Liver (tissue), 9 donors: ENCODE results near the gene MAPKAP1. TPM values are rescaled to one million over a fixed set of nuclear protein-coding genes. Genes with fewer than 3 reads are reported as not detected.

Source experiments
- DNase-seq: peaks from one replicate; pipeline ENCODE4 v3.0.0-alpha.2; 2017; ENCODE audit warnings: low spot score
- H3K27ac ChIP-seq, 2 donors: one replicate each; pipeline ENCODE4 v1.7.0; 2013; ENCODE audit warnings: inconsistent platforms in 2 of 2, low read length in 2 of 2, control low read depth in 1 of 2, low read depth in 1 of 2, mild to moderate bottlenecking in 1 of 2
- H3K27me3 ChIP-seq, 4 donors: one replicate each; pipeline versions ENCODE4 v1.6.1 to v1.7.0; 2013; ENCODE audit warnings: low read length in 3 of 4, inconsistent platforms in 1 of 4, mild to moderate bottlenecking in 1 of 4, moderate library complexity in 1 of 4; ENCODE audit not compliant: control insufficient read depth in 4 of 4, insufficient read depth in 4 of 4
- H3K36me3 ChIP-seq, 4 donors: one replicate each; pipeline versions ENCODE4 v1.6.1 to v1.7.0; 2013; ENCODE audit warnings: low read length in 3 of 4, mild to moderate bottlenecking in 3 of 4, low read depth in 1 of 4, moderate library complexity in 1 of 4; ENCODE audit not compliant: control insufficient read depth in 4 of 4, insufficient read depth in 3 of 4
- H3K4me1 ChIP-seq, 4 donors: one replicate each; pipeline versions ENCODE4 v1.6.1 to v1.7.0; 2013; ENCODE audit warnings: low read length in 3 of 4, mild to moderate bottlenecking in 3 of 4, moderate library complexity in 1 of 4; ENCODE audit not compliant: control insufficient read depth in 4 of 4, insufficient read depth in 4 of 4
- H3K4me3 ChIP-seq, 3 donors: one replicate each; pipeline versions ENCODE4 v1.6.1 to v1.7.0; 2013; ENCODE audit warnings: low read length in 3 of 3, control low read depth in 1 of 3, low read depth in 1 of 3, mild to moderate bottlenecking in 1 of 3
- H3K9ac ChIP-seq, 2 donors: one replicate each; pipeline ENCODE4 v1.7.0; 2013; ENCODE audit warnings: low read length in 2 of 2, mild to moderate bottlenecking in 2 of 2, moderate library complexity in 2 of 2, control low read depth in 1 of 2, low read depth in 1 of 2
- H3K9me3 ChIP-seq, 4 donors: one replicate each; pipeline versions ENCODE4 v1.6.1 to v1.7.0; 2013; ENCODE audit warnings: low read length in 3 of 4; ENCODE audit not compliant: control insufficient read depth in 4 of 4
- EGR1 ChIP-seq, 2 donors: IDR thresholded peaks; 2 replicates each; pipeline ENCODE4 v1.6.1; 2016 to 2018; ENCODE audit warnings: antibody characterized with exemption in 2 of 2, low read depth in 2 of 2
- FOXA1 ChIP-seq: IDR thresholded peaks from 2 replicates; pipeline ENCODE4 v1.6.1; 2016; ENCODE audit warnings: antibody characterized with exemption
- FOXA2 ChIP-seq: IDR thresholded peaks from 2 replicates; pipeline ENCODE4 v1.6.1; 2016; ENCODE audit warnings: antibody characterized with exemption
- GABPA ChIP-seq, 2 donors: IDR thresholded peaks in 1 of 2; conservative IDR thresholded peaks in 1 of 2; 2 replicates each; pipeline ENCODE4 v1.6.1; 2016; ENCODE audit warnings: antibody characterized with exemption in 2 of 2, mild to moderate bottlenecking in 1 of 2, moderate library complexity in 1 of 2
- HNF4A ChIP-seq, 2 donors: conservative IDR thresholded peaks; 2 replicates each; pipeline ENCODE4 v1.6.1; 2016; ENCODE audit warnings: antibody characterized with exemption in 2 of 2, mild to moderate bottlenecking in 2 of 2
- HNF4G ChIP-seq: IDR thresholded peaks from 2 replicates; pipeline ENCODE4 v1.6.1; 2016; ENCODE audit warnings: antibody characterized with exemption
- JUND ChIP-seq, 2 donors: IDR thresholded peaks; 2 replicates each; pipeline ENCODE4 v1.6.1; 2016; ENCODE audit warnings: antibody characterized with exemption in 2 of 2
- MAX ChIP-seq: IDR thresholded peaks from 2 replicates; pipeline ENCODE4 v1.6.1; 2016; ENCODE audit warnings: antibody characterized with exemption
- NR2F2 ChIP-seq: IDR thresholded peaks from 2 replicates; pipeline ENCODE4 v1.6.1; 2016; ENCODE audit warnings: antibody characterized with exemption
- RAD21 ChIP-seq, 2 donors: IDR thresholded peaks; 2 replicates each; pipeline ENCODE4 v1.6.1; 2016; ENCODE audit warnings: antibody characterized with exemption in 2 of 2, mild to moderate bottlenecking in 2 of 2
- SP1 ChIP-seq: IDR thresholded peaks from 2 replicates; pipeline ENCODE4 v1.6.1; 2018; ENCODE audit warnings: antibody characterized with exemption, mild to moderate bottlenecking
- TAF1 ChIP-seq: conservative IDR thresholded peaks from 2 replicates; pipeline ENCODE4 v1.6.1; 2016; ENCODE audit warnings: antibody characterized with exemption, mild to moderate bottlenecking
- YY1 ChIP-seq: IDR thresholded peaks from 2 replicates; pipeline ENCODE4 v1.6.1; 2016; ENCODE audit warnings: antibody characterized with exemption, mild to moderate bottlenecking
- ZBTB33 ChIP-seq: IDR thresholded peaks from 2 replicates; pipeline ENCODE4 v1.6.1; 2016; ENCODE audit warnings: antibody characterized with exemption
- WGBS: extraction: QIAGEN DNeasy Blood & Tissue Kit; methylation state at CpG from one replicate; pipeline ENCODE4 v1.1.7; 2013; 5-methylcytosine and 5-hydroxymethylcytosine counted together
- polyA plus RNA-seq, 2 donors: library from polyadenylated mRNA; stranded (reverse) in 1 of 2; unstranded in 1 of 2; fragments of 200-250 nt in 1 of 2; fragments of >200 nt in 1 of 2; fragmentation: Nextera tagmentation in 1 of 2; extraction: Ambion mirVana in 1 of 2; gene quantifications; one replicate each; pipeline versions ENCODE4 v1.2.1 to v1.2.3, GENCODE V29; 2013 to 2015
- total RNA-seq, 2 donors: library from RNA; depleted of rRNA; stranded (reverse); fragments of >200 nt; gene quantifications; one replicate each; pipeline ENCODE4 v1.2.3, GENCODE V29; 2014
- TF ChIP-seq, protein P1 (sequence below): IDR thresholded peaks from 2 replicates; pipeline ENCODE4 v1.6.1; 2016; ENCODE audit warnings: antibody characterized with exemption, mild to moderate bottlenecking
- TF ChIP-seq, protein P2 (sequence below): IDR thresholded peaks from 2 replicates; pipeline ENCODE4 v1.6.1; 2016; ENCODE audit warnings: antibody characterized with exemption
- TF ChIP-seq, protein P3 (sequence below): fragments of 150-350 bp; IDR thresholded peaks from 2 replicates; pipeline ENCODE4 v1.5.1; 2017; ENCODE audit warnings: improper control_type of control experiment, low read depth, low read length; ENCODE audit not compliant: missing input control
- donor health status: healthy.
- donor health status: healthy.
- donor health status: healthy.
- donor health status: healthy.
- donor health status: healthy.

MAPKAP1 gene
- total and polyA plus RNA-seq, 4 donors = 23.6 to 55.9 (median 32.7) TPM

DNA sequence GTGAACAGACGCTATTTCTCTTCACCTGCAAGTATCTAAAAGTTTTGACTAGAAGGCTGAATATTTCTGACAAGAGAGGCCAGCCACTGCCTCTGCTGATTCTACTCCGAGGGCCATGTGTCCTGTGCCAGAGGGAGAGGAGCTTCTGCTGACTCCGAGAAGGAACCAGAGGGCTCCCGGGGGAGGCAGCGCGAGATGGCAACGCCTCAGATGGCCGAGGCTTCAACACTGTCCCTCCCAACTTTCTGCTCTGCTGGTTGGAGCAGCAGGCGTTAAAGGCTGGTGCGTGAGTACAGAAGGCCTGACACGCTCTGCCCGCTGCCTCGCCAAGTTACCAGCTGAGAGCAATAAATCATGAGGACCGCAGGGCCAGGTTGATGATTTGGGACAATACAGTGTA, 266.6 kb downstream of the MAPKAP1 start:
- no peak overlapping the region for H3K27ac ChIP-seq
- 94% methylated on average over 14 of the region's 14 CpGs for WGBS
- no peaks in the 10 kb centered on the region for H3K4me1 ChIP-seq
- H3K9ac ChIP-seq = no peak overlapping the region
- H3K27me3 ChIP-seq = no peaks in the 10 kb centered on the region
- H3K36me3 ChIP-seq = peaks cover 2 to 13% (median 6%) of the 10 kb centered on the region in 4 donors
- no peak for TF ChIP-seq JUND (IDR thresholded peaks at IDR 0.05)
- TF ChIP-seq TAF1 = no peak
- TF ChIP-seq MAX = no peak
- no peak for TF ChIP-seq GABPA (IDR thresholded peaks at IDR 0.05 in 1 of 2, conservative IDR thresholded peaks at IDR 0.05 in 1 of 2)
- TF ChIP-seq, protein P1, sequence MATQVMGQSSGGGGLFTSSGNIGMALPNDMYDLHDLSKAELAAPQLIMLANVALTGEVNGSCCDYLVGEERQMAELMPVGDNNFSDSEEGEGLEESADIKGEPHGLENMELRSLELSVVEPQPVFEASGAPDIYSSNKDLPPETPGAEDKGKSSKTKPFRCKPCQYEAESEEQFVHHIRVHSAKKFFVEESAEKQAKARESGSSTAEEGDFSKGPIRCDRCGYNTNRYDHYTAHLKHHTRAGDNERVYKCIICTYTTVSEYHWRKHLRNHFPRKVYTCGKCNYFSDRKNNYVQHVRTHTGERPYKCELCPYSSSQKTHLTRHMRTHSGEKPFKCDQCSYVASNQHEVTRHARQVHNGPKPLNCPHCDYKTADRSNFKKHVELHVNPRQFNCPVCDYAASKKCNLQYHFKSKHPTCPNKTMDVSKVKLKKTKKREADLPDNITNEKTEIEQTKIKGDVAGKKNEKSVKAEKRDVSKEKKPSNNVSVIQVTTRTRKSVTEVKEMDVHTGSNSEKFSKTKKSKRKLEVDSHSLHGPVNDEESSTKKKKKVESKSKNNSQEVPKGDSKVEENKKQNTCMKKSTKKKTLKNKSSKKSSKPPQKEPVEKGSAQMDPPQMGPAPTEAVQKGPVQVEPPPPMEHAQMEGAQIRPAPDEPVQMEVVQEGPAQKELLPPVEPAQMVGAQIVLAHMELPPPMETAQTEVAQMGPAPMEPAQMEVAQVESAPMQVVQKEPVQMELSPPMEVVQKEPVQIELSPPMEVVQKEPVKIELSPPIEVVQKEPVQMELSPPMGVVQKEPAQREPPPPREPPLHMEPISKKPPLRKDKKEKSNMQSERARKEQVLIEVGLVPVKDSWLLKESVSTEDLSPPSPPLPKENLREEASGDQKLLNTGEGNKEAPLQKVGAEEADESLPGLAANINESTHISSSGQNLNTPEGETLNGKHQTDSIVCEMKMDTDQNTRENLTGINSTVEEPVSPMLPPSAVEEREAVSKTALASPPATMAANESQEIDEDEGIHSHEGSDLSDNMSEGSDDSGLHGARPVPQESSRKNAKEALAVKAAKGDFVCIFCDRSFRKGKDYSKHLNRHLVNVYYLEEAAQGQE = no peak
- no peak for TF ChIP-seq HNF4A (conservative IDR thresholded peaks at IDR 0.05)
- TF ChIP-seq NR2F2 = no peak
- TF ChIP-seq, protein P2, sequence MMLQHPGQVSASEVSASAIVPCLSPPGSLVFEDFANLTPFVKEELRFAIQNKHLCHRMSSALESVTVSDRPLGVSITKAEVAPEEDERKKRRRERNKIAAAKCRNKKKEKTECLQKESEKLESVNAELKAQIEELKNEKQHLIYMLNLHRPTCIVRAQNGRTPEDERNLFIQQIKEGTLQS = no peak
- TF ChIP-seq RAD21 (IDR thresholded peaks at IDR 0.05) = no peak
- TF ChIP-seq, protein P3, sequence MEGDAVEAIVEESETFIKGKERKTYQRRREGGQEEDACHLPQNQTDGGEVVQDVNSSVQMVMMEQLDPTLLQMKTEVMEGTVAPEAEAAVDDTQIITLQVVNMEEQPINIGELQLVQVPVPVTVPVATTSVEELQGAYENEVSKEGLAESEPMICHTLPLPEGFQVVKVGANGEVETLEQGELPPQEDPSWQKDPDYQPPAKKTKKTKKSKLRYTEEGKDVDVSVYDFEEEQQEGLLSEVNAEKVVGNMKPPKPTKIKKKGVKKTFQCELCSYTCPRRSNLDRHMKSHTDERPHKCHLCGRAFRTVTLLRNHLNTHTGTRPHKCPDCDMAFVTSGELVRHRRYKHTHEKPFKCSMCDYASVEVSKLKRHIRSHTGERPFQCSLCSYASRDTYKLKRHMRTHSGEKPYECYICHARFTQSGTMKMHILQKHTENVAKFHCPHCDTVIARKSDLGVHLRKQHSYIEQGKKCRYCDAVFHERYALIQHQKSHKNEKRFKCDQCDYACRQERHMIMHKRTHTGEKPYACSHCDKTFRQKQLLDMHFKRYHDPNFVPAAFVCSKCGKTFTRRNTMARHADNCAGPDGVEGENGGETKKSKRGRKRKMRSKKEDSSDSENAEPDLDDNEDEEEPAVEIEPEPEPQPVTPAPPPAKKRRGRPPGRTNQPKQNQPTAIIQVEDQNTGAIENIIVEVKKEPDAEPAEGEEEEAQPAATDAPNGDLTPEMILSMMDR = no peak
- no peak for TF ChIP-seq FOXA2
- TF ChIP-seq HNF4G = no peak
- no peak for TF ChIP-seq YY1
- peak; percentile 29 for DNase-seq
- H3K4me3 ChIP-seq = no peak overlapping the region
- no peaks in the 10 kb centered on the region for H3K9me3 ChIP-seq

DNA sequence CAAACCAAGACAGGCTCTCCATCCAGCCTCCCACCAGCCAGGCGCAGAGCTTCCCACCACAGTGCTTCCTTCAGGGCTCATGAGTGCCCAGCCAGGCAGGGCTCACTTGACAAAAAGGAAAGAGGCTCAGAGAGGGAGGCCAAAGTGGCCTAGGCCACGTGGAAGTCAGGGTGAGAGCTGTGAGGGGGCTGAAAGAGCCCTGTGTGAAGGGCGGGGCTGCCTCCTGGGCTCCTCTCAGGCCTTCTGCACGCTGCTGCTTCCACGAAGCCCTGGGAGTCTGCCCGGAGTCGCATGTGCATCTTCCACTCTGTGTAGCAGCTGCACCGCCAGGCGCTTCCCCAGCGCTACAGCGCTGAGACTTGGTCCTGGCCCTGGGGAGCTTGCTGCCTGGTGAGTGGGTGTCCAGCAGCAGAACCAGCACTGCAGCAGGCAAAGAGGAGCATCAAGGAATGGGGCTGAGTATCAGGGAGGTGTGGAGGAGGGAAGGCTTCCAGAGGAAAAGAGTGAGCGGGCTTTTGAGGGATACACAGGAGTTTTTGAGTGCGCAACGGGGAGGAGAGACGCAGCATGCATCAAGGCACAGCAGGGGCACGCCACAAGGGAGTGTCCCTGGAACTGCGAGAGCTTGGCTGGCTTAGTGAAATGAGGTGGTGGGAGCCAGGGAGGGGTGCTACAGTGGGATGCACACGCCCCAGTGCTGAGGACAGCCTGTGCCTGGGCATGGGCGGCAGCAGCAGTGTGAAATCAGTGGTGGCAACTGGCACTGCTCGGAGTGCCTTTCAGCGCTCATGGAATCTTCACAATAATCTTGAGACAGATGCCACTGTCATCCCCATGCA, 267.4 kb downstream of the MAPKAP1 start:
- Histone ChIP-seq H3K9me3 (no peaks in the 10 kb centered on the region), H3K27me3 (no peaks in the 10 kb centered on the region), H3K4me3 (no peak overlapping the region), H3K9ac (no peak overlapping the region), H3K4me1 (no peaks in the 10 kb centered on the region), H3K27ac (no peak overlapping the region), H3K36me3 (peaks cover 2 to 13% (median 6%) of the 10 kb centered on the region in 4 donors)
- WGBS = 97% methylated on average over 21 of the region's 21 CpGs
- DNase-seq = peak; percentile 25
- no peak for TF ChIP-seq GABPA (IDR thresholded peaks at IDR 0.05 in 1 of 2, conservative IDR thresholded peaks at IDR 0.05 in 1 of 2)
- no peak for TF ChIP-seq JUND (IDR thresholded peaks at IDR 0.05)
- TF ChIP-seq, protein P2 = no peak
- TF ChIP-seq YY1 = no peak
- no peak for TF ChIP-seq FOXA1
- TF ChIP-seq, protein P3 = no peak
- no peak for TF ChIP-seq SP1
- no peak for TF ChIP-seq ZBTB33
- no peak for TF ChIP-seq EGR1 (IDR thresholded peaks at IDR 0.05; ENCODE audit: low read depth in 2 of 2)
